Body of pancreas (tissue), 4 donors: ENCODE data around the gene ZBTB46. TPM values are rescaled to one million over a fixed set of nuclear protein-coding genes. Genes with fewer than 3 reads are reported as not detected.

Source experiments
- ATAC-seq: fragments of 150-250 bp; one replicate; pipeline ENCODE4 v1.9.1; 2016
- DNase-seq, 4 donors: peaks; one replicate each; pipeline ENCODE4 v3.0.0-alpha.2; 2019
- H3K27ac ChIP-seq, 4 donors: fragments of 200-600 bp; sonication (generic); 1 replicate in 3 of 4; 2 replicates in 1 of 4; pipeline versions ENCODE4 v1.5.1 to v1.6.1; 2016 to 2019; ENCODE audit warnings: mild to moderate bottlenecking in 1 of 4, mixed read lengths in 1 of 4, moderate library complexity in 1 of 4
- H3K27me3 ChIP-seq, 2 donors: fragments of 200-600 bp; sonication (generic); one replicate each; pipeline ENCODE4 v1.6.0; 2016; ENCODE audit warnings: mild to moderate bottlenecking in 1 of 2
- H3K36me3 ChIP-seq, 2 donors: fragments of 200-600 bp; sonication (generic); replicated peaks in 1 of 2; 2 replicates each; pipeline ENCODE4 v1.5.1; 2016; ENCODE audit warnings: low read depth in 2 of 2; ENCODE audit not compliant: insufficient read depth in 1 of 2
- H3K4me1 ChIP-seq: fragments of 200-600 bp; sonication (generic); one replicate; pipeline ENCODE4 v1.6.0; 2016
- H3K4me3 ChIP-seq, 2 donors: fragments of 200-600 bp; sonication (generic); 1 replicate in 1 of 2; 2 replicates in 1 of 2; pipeline ENCODE4 v1.5.1; 2016 to 2019
- H3K9me3 ChIP-seq, 3 donors: fragments of 200-600 bp; sonication (generic); 1 replicate in 2 of 3; 2 replicates in 1 of 3; pipeline ENCODE4 v1.5.1; 2016
- POLR2A ChIP-seq, 3 donors: fragments of 450-650 bp; IDR thresholded peaks; one replicate each; pipeline ENCODE4 v1.6.1; 2016; ENCODE audit warnings: antibody characterized with exemption in 3 of 3, mild to moderate bottlenecking in 2 of 3
- WGBS, 2 donors: methylation state at CpG; one replicate each; pipeline ENCODE4 v1.1.5; 2017; 5-methylcytosine and 5-hydroxymethylcytosine counted together
- intact Hi-C: fragments of 100-400 bp; cut with DNase I; formaldehyde crosslinking; loops from one replicate; pipeline ENCODE4 v1.15.1; 2023
- total RNA-seq, 2 donors: library from RNA; depleted of rRNA; stranded (reverse); fragments of >200 nt; gene quantifications; one replicate each; pipeline ENCODE4 v1.1.0, GENCODE V29; 2016
- TF ChIP-seq, protein P1 (sequence below), 7 experiments: fragments of 450-650 bp in 4 of 7; fragments of 200-600 bp in 3 of 7; sonication (generic) in 3 of 7; IDR thresholded peaks; one replicate each; pipeline ENCODE4 v1.5.1; 2016 to 2019; ENCODE audit warnings: antibody characterized with exemption in 7 of 7

Gene ZBTB46
- total RNA-seq, 2 donors from 2014 or later = 4.3 to 5.4 TPM

- no peak overlapping the region for H3K4me3 ChIP-seq
- H3K9me3 ChIP-seq = no peaks in the 10 kb centered on the region
- WGBS, 2 donors = 42% methylated on average over 12 of the region's 13 CpGs; no CpG with 5 or more reads in 1 of the 2 donors
- intact Hi-C loops = no loop called here
- TF ChIP-seq, protein P1, sequence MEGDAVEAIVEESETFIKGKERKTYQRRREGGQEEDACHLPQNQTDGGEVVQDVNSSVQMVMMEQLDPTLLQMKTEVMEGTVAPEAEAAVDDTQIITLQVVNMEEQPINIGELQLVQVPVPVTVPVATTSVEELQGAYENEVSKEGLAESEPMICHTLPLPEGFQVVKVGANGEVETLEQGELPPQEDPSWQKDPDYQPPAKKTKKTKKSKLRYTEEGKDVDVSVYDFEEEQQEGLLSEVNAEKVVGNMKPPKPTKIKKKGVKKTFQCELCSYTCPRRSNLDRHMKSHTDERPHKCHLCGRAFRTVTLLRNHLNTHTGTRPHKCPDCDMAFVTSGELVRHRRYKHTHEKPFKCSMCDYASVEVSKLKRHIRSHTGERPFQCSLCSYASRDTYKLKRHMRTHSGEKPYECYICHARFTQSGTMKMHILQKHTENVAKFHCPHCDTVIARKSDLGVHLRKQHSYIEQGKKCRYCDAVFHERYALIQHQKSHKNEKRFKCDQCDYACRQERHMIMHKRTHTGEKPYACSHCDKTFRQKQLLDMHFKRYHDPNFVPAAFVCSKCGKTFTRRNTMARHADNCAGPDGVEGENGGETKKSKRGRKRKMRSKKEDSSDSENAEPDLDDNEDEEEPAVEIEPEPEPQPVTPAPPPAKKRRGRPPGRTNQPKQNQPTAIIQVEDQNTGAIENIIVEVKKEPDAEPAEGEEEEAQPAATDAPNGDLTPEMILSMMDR (IDR thresholded peaks at IDR 0.05) = no peak
- no peak for TF ChIP-seq POLR2A (IDR thresholded peaks at IDR 0.05)
- H3K36me3 ChIP-seq = peaks cover 0 to 2% of the 10 kb centered on the region in 2 donors
- peaks cover 8% of the 10 kb centered on the region for H3K4me1 ChIP-seq
- ATAC-seq (no peak), DNase-seq (no peak)
- no peaks in the 10 kb centered on the region for H3K27me3 ChIP-seq
- H3K27ac ChIP-seq = no peak overlapping the region
Observed at GRCh38 chr20:63747622-63748069, 83.4 kb downstream of the ZBTB46 start.

DNA sequence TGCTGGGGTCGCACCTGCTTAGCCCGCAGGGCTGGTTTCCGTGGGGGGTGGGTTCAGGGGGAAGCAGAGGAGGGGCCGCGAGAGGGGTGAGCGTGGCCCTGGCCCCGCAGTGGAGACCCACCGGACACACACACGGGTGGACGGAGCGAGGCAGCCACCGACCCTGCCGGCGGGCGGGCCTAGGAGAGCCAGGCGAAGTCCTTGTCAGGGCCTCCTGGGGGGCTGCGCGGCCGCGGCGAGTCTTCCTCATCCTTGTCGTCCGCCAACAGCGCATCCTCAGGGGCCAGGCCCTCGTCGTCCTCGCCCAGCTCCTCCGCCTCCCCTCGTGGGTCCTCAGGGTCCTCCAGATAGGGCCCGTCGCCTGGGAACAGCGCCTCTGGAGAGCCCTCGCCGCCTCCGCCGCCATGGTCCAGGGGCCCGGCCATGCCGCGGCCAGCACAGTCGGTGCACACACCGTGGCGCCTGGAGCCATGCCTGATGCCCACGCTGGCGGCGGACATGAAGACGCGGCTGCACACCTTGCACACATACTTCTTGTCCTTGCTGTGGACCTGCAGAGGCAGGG lies 84.2 kb downstream of the ZBTB46 start:
- Histone ChIP-seq H3K27me3 (no peaks in the 10 kb centered on the region), H3K4me1 (peaks cover 11% of the 10 kb centered on the region), H3K4me3 (no peak overlapping the region), H3K9me3 (no peaks in the 10 kb centered on the region), H3K36me3 (peaks cover 0 to 2% of the 10 kb centered on the region in 2 donors), H3K27ac (no peak overlapping the region)
- TF ChIP-seq, protein P1 (IDR thresholded peaks at IDR 0.05) = no peak
- TF ChIP-seq POLR2A (IDR thresholded peaks at IDR 0.05) = no peak
- 91 to 96% methylated on average over 13 to 43 of the region's 47 CpGs for WGBS, 2 donors
- no peak for DNase-seq
- intact Hi-C loops = no loop called here
- ATAC-seq = no peak

DNA sequence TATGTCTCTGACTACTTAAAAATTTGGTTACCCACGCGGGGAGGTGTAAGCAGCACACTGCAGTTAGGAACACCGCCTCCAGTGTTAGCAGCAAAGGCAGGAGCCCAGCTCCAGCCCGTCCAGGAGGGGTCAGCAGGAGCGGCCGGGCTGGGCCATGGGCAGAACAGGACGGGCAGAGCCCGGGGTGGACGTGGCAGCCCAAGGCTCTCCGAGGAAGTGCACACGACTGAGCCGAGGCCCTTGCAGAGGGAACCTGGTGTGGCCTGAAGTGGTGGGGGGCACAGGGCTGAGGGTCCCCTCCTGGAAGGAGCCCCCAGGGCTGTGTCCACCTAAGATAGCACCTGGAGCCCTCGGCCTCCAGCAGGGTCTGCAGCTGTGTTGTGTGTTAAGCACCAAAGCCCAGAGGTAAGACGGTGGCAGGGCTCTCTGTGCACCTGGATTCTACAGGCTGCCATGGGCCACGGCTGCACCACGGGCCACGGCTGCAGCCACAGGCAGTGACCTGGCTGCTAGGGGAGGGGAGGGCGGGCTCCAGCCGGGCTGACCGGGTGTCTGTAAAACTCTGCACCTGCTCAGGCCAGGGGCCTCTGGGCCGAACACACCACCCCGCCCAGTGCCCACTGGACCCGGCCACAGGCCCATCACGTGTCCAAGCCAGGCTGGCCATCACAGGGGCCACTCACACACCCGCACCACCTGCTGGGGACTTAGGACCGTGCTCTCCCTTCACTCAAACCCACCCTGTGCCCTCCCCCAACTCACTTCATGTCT lies 84.9 kb downstream of the ZBTB46 start:
- WGBS, 2 donors = 87 to 89% methylated on average over 15 to 20 of the region's 26 CpGs
- intact Hi-C loops = no loop called here
- DNase-seq (no peak), ATAC-seq (no peak)
- Histone ChIP-seq H3K27me3 (no peaks in the 10 kb centered on the region), H3K4me1 (peaks cover 18% of the 10 kb centered on the region), H3K36me3 (peaks cover 0 to 2% of the 10 kb centered on the region in 2 donors), H3K27ac (no peak overlapping the region), H3K4me3 (no peak overlapping the region), H3K9me3 (no peaks in the 10 kb centered on the region)
- TF ChIP-seq, protein P1 (IDR thresholded peaks at IDR 0.05) = no peak

- Histone ChIP-seq H3K9me3 (no peaks in the 10 kb centered on the region), H3K4me1 (peaks cover 26% of the 10 kb centered on the region), H3K27me3 (no peaks in the 10 kb centered on the region), H3K27ac (no peak overlapping the region), H3K36me3 (peaks cover 0 to 2% of the 10 kb centered on the region in 2 donors), H3K4me3 (no peak overlapping the region)
- no peak for DNase-seq
- no peak for TF ChIP-seq POLR2A (IDR thresholded peaks at IDR 0.05)
- TF ChIP-seq, protein P1 (IDR thresholded peaks at IDR 0.05) = no peak
- no peak for ATAC-seq
- intact Hi-C loops = no loop called here
- 77 to 79% methylated on average over 15 of the region's 15 CpGs for WGBS, 2 donors
Observed at GRCh38 chr20:63745424-63745805, 85.6 kb downstream of the ZBTB46 start.
